Nasal cavity respiratory epithelium epithelial cell of viscerocranial mucosa (primary cell): ENCODE results near the gene CSAD. TPM values are rescaled to one million over a fixed set of nuclear protein-coding genes. Genes with fewer than 3 reads are reported as not detected.

ENCODE experiments used
- total RNA-seq: library from RNA; depleted of rRNA; stranded (reverse); fragments of >200 nt; gene quantifications from 2 replicates; pipeline ENCODE4 v1.2.3, GENCODE V29; 2014

Gene CSAD
- 5.5 and 12.0 TPM in 2 replicates for total RNA-seq

DNA sequence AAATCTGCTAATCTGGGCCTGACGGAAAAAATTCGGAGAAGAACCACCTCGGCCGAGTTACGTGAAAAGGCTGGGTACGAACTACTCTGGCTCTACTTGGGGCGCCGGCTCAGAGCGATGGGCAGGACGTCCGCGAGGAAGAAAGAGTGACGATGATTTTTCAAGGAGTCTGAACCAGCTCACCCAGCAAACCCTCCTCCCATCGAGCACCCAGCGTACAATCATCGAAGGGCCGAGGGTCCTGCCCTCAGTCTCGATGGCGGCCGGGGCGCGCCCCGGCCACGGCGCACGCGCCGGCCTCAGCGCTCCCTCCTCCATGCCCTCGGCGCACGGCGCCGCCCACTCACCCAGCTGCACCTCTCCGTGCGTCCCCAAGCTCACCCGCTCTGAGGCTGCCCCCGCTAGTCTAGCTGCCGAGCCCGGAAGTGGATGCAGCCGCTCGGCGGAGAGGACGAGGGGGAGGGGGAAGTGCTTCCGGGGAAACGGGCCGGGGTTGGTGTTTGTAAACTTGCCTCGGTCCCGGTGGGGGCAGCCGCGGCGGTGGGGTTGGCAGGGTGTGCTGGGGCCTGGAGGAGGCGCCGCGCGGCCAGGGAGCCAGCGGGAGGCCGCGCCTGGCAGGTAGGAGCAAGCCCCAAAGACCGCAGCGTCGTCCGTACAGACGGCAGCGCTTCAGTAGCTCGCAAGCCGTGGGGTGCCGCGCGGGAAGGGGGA is at the start of gene CSAD, which contains the start of gene ZNF740:
Gene CSAD (minus strand): TSS at position 706 of the 711 bp plus-strand sequence. CDS start 7,455 bp downstream, outside the sequence.
Gene ZNF740 (plus strand): TSS at position 503 of the 711 bp plus-strand sequence. CDS start 1,262 bp downstream, outside the sequence.

GRCh38 chr12:53207042-53207441 is 26.3 kb upstream of the CSAD start, which contains the start of gene ITGB7:
TSS of gene ITGB7 (minus strand) at chr12:53207251. CDS start at chr12:53200443, 6,808 bp downstream.

Other genes with a start within 250 kb of the CSAD start
- gene KRT18, start 231.8 kb downstream of the CSAD start, total RNA-seq, result 181 and 366 TPM in 2 replicates
- 1,225 and 1,493 TPM in 2 replicates for gene EIF4B, start 174.5 kb downstream of the CSAD start, total RNA-seq
- gene TNS2, start 130.9 kb downstream of the CSAD start, total RNA-seq, result 0.34 and 3.1 TPM in 2 replicates
- gene SPRYD3, start 101.5 kb downstream of the CSAD start, total RNA-seq, result 24.3 and 25.5 TPM in 2 replicates
- 18.2 and 108 TPM in 2 replicates for gene IGFBP6, start 83.3 kb downstream of the CSAD start, total RNA-seq
- gene SOAT2, start 77.4 kb downstream of the CSAD start, total RNA-seq, result not detected in 2 replicates
- 13.3 and 20.4 TPM in 2 replicates for gene ZNF740, start 203 bp downstream of the CSAD start, total RNA-seq
- gene ITGB7, start 26.3 kb upstream of the CSAD start, total RNA-seq, result 2.6 and 3.1 TPM in 2 replicates
- gene RARG, start 51.3 kb upstream of the CSAD start, total RNA-seq, result 33.2 and 96.8 TPM in 2 replicates
- gene ESPL1, start 87.4 kb upstream of the CSAD start, total RNA-seq, result 0.34 and 1.1 TPM in 2 replicates
- gene PFDN5, start 114.6 kb upstream of the CSAD start, total RNA-seq, result 191 and 243 TPM in 2 replicates
- 21.0 and 28.4 TPM in 2 replicates for gene MYG1, start 118.8 kb upstream of the CSAD start, total RNA-seq
- 25.3 and 32.5 TPM in 2 replicates for gene AAAS, start 140.7 kb upstream of the CSAD start, total RNA-seq
- not detected in 2 replicates for gene SP7, start 155.4 kb upstream of the CSAD start, total RNA-seq
- gene SP1, start 199.3 kb upstream of the CSAD start, total RNA-seq, result 41.0 and 50.3 TPM in 2 replicates
- not detected in 2 replicates for gene AMHR2, start 242.9 kb upstream of the CSAD start, total RNA-seq